ENCODE data around the gene PGS1.
A peak's percentile ranks its signal among the peaks of the same experiment; 100 is the strongest.

The PGS1 gene

DNA sequence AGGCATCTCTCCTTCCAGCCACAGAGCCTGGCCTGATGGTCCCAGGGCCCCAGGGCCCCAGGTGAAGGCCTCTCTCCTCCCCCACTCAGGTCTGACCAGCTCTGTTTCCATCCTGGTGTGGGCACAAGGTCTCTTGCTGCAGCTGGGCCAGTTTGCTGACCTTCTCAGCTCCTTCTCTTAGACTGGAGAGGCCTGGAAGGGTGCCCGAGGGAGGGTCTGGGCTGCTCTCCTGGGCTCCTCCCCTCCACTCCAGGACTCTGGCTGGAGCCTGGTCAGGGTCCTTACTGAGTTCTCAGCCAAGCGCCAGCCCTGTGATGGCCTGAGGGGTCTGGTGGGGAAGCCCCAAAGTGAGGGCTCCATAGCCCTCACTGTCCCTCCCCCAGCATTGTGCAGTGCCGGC is 31.0 kb upstream of the PGS1 start:
- no peak for DNase-seq (ENCODE audit: low spot score)

GRCh38 chr17:78348055-78348770 is 30.2 kb upstream of the PGS1 start:
- DNase-seq (ENCODE audit: low spot score), result no peak

DNA sequence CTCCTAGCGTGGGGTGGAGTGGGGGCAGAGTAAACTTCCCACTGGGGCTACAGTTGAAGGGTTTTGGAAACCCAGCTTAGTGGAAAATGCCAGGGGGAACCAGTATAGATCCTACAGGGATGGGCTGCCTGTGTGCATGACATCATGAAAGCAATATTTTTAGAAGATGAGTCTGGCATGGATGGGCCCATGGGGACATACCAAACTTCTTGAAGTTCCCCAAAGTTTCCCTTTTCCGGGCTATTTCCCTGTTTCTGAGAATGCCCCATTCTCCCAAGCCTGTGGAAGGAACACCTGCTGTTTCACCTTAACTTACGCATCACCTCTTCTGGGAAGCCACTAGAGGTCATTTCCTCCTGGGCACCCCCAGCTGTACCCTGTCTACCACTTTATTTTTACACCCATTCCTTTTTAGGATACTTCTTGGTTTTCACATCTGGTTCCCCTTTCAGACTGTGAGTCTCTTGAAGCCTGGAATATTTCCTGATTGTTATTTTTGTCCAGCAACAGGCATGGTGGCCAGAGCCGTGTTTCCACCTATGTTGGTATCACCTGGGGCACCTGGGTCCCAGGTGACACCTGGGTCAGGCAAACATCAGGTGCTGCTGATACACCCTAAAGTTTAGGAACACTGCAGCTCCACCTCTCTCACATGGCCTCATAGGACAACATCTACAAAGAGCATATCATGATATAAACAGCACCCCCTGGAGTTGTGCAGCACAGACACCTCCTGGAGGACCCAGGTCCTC is 28.4 kb upstream of the PGS1 start:
- DNase-seq (ENCODE audit: low spot score), result no peak

GRCh38 chr17:78351449-78352006 is 26.9 kb upstream of the PGS1 start:
- no peak for DNase-seq (ENCODE audit: low spot score)

- no peak for DNase-seq (ENCODE audit: low spot score)
Measured at GRCh38 chr17:78353834-78354233, 24.6 kb upstream of the PGS1 start.

DNA sequence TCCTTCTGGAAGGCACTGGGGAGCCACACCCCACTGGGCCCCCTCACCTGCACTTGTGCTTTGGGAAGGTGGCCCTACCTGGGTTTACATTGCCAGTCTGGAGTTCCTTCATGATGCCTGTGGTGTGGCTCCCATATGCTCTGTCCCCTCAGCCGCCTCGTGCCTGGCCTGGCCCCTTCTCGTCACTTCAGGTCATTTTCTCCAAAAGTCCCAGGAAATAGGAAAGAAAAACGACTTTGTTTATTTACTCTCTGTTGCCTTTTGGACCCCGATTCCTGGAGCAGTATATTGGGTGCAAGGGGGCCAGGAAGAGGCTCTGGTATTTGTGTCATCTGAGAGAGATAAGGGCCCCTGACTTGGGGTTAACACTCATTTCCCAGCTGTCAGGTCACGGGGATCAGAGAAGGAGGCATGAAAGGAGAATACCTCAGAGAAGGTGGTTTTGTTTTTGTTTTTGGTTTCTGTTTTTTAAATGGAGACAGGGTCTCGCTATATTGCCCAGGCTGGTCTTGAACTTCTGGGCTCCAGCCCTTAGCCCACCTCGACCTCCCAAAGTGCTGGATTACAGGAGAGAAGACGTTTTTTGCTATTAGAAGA is 23.3 kb upstream of the PGS1 start:
- no peak for DNase-seq (ENCODE audit: low spot score)

GRCh38 chr17:78355701-78356100 is 22.7 kb upstream of the PGS1 start:
- DNase-seq (ENCODE audit: low spot score), result no peak

DNA sequence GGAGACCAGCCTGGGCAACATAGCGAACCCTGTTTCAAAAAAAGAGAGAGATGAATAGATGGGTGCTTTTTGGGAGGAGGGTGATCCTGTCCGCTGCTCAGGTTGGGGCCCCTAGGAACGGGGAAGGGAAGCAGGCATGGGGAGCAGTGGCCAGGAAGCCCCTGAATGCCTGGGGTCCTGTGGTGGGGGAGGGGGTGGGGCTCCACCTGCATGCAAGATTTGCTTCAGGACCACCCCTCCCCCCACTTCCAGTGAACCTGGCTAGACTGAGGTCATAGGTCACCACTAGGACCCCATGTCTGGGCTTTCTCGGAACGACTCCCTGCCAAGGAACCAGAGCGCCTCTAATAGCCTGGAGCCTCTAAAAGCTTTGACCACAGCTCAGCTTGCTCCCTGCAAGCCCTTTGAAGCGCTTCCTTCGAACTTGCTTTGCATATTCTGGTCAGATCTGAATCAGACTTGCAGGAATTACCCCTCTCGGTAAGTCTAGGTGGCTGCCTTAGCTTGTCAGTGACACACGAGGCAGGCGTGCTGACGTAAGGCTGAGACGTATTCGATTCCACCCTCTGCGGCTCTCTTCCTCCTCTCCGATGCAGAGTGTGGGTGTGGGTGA is 22.2 kb upstream of the PGS1 start:
- no peak for DNase-seq (ENCODE audit: low spot score)

GRCh38 chr17:78357177-78357586 is 21.3 kb upstream of the PGS1 start:
- no peak for DNase-seq (ENCODE audit: low spot score)

DNA sequence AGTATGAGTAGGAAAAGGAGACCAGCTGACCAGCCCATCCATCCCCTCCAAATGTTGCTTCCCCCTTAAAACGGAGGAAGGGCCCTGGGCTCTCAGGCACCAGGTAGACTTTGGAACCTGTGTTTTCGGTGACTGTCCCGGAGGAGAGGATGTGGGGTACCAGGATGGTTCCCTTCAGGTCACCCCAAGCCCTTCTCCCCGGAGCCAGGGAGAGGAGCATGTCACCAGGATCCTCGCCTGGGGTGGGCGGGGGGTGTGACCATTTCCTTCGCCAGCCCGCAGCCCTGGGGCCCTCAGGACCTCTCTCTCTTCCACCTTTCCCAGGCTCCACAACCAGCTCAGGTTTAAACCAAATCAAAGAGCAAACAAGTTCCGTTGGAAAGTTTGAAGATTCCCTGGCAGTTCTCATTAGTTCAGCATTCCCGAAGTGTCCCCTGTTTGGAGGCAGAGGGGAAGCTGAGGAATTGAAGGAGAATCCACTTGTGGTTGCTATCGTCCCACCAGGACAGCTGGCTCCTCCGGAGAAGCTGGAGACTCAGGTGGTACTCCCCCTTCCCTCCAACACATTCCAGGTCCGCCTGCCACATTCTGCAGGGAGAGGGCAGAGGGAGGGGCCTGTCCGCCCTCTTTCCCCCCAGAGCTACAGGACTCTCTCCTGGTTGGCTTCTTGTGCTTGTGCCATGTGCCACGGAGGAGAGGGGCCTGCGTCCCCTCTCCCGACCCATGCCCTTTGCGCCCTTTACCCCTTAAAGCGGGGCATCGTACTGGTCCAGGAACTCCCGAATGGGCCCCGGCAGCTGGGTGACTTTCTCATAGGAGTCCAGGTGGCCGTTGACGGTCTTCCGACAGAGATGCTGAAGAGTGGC is 20.5 kb upstream of the PGS1 start:
- DNase-seq (ENCODE audit: low spot score), result no peak

GRCh38 chr17:78358538-78359320 is 19.7 kb upstream of the PGS1 start:
- no peak for DNase-seq (ENCODE audit: low spot score)

DNA sequence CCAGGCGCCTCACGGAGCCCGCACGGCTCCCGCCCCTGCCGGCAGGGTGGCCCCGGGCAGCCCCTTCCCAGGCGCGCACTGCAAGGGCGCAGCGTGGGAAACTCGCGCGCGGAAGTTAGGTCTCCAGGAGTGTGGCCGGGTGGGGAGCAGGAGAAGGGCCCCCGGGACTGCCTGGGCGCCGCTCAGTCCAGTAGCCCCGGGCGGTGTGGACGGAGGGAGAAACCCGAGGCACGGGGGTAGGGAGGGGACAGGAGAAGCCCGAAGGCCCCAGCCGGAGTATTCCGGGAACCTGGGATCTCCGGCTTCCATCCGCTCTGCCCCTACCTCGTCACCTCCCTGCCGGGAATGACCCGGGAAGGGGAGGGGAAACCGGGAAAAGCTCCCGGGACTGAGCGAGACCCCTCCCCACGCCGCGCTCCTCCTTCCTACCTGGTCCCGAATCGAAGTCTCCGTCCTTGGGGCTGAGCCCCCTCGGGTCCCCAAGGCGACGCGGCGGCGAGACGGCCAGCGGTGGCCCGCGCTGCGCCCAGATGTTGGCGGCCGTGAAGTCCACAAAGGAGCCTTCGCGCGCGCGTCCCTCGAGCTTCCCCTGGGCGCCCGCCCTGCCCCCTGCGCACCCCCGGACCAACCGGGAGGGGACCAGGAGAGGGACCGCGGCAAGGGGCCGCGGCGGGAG is 19.0 kb upstream of the PGS1 start:
- peak; percentile 14 for DNase-seq (ENCODE audit: low spot score)

DNA sequence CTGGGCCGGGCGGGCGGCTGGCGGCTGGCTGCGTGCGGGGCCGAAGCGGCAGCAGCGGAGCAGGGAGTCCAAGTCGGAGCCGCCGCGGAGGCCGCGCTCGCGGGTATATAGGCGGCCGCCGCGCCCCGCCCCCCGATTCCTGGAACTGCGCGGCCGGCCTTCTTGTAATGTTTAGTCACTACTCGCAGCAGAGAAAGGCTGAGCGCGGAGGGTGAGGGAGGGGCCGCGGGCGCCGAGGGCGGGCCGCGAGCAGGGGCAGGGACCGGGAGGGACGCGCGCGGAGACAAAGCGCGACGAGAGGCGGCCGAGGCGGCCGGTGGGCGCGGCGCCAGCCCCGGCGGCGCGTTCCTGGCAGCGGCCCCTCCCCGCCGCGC is 18.5 kb upstream of the PGS1 start, which contains the start of gene SOCS3:
Gene SOCS3, minus strand, starts transcription at position 81 of the 374 bp plus-strand sequence. CDS start 982 bp downstream, outside the sequence.
- peak; percentile 90 for DNase-seq (ENCODE audit: low spot score)

GRCh38 chr17:78360371-78361224 is 17.9 kb upstream of the PGS1 start:
- peak; percentile 87 for DNase-seq (ENCODE audit: low spot score)

DNA sequence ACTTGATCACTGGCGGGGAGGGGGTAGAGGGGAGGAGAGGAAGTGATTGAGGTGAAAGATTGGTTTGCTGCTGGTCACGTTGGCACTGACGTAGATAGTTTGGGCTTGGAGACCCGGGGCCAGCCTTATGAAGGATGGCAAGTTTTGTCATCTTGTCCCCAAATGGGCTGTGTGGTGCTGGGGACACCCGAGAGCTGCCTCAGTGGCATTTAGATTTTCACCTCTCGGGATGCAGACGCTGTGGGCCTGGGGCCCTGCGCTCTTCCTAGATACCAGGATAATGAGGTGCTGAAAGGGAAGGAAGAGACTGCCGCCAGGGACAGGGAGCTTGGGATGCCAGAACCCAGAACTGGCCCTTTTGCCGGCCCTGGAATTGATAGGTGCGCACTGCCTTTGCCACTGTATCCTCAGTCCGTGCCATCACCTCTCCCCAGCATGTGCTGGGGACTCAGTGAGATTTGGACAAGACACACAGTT is 17.2 kb upstream of the PGS1 start:
- no peak for DNase-seq (ENCODE audit: low spot score)

DNA sequence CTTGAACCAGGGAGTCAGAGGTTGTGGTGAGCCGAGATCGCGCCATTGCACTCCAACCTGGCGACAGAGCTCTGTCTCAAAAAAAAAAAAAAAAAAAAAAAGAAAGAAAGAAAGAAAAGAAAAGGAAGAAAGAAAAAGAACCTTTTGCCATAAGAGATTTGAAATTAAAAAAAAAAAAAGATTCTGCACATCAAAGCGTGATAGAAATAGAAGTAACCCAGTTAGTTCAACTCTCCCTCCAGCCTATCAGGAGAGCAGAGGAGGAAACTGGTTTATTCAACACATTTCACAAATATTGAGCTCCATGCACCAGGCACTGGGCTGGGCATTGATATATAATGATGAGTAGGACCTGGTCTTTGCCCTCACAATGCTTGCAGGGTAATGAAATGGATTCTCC is 16.2 kb upstream of the PGS1 start:
- no peak for DNase-seq (ENCODE audit: low spot score)

DNA sequence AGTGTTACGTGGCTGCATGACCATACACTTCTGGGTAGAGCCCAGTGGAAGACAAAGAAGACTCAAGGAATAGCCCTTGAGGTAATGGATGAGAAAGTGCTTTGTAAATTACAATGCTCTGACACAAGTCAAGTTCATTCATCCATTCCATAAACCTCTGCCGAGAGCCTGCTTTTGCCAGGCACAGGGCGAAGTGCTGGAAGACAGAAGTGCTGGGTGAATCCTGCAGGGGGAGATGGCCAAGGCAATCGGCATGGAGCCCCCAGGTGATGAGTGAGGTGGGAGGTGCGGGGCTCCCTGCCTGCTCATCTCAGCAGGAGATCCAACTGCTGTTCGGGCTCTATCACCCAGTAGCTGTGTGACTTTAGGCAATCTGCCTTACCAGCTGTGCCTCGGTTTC is 15.8 kb upstream of the PGS1 start:
- no peak for DNase-seq (ENCODE audit: low spot score)

GRCh38 chr17:78364436-78365281 is 13.8 kb upstream of the PGS1 start:
- DNase-seq (ENCODE audit: low spot score), result no peak
